Measurements from ENCODE around the gene PGM1. TPM values are rescaled to one million over a fixed set of nuclear protein-coding genes. Genes with fewer than 3 reads are reported as not detected.

Gene PGM1
- total and polyA plus RNA-seq, 2 donors (not counting 3 experiments of a cell fraction or from before 2014, with no cell fraction given), result 9.3 to 21.0 TPM

DNA sequence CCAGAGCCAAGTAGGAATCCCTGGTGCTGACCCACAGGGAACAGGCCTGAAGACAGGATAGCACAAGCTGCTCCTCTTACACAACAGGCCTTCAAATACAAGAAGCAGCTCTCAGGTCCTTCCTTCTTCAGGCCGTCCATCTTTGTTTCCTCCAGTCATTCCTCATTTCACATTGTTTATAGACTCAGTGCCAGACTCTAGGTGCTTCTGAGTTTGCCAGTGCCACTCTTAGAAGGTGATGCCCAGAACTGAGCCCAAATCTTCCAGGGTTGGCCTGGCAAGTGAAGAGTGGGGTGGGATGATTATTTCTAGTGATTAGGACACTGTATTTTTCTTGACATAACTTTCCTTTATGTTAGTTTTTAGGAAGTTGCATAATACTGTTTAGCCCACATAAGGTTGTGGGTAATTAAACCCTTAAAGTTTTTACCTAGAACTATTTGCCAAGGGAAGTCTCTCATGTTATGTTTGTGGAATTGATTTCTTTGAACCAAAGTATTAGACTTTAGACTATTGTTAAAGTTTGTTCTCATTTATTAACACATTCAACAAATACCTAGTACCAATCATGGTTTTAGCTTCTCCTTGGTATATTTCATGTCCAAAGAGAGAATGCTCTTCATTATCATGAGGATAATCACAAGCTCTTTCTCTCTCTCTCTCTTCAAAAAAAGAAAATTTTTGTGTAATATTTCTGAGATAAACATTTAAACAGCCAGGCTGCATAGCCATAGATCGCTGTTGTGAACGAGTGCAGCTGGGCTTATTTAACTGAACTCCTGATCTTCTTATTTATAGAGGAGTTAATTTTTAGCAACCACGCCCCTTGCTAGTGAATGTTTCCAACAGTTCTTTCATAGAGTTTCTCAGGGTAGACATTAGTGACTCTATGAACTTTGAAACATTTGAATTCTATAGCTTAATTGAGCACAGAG is 47.7 kb downstream of the PGM1 start:
- FAIRE-seq, result no peak
- CTCF ChIA-PET, result no interaction called here
- no peaks in the 10 kb centered on the region for H3K36me3 ChIP-seq (ENCODE audit: control insufficient read depth in 2 of 2, extremely low read depth in 1 of 2, insufficient read depth in 2 of 2, low read length in 2 of 2)

More for the DNA sequence above, 47.7 kb downstream of the PGM1 start:
- no peaks in the 10 kb centered on the region for H3K9me3 ChIP-seq (replicated peaks; ENCODE audit: control insufficient read depth, insufficient read depth, low read length)
- TF ChIP-seq MAX (IDR thresholded peaks at IDR 0.05; ENCODE audit: insufficient read depth, insufficient read length) (no peak), POLR2AphosphoS5 (IDR thresholded peaks at IDR 0.05; ENCODE audit: insufficient read depth, low read depth, low read length) (no peak), CTCF (IDR thresholded peaks at IDR 0.05; ENCODE audit: extremely low read depth in 1 of 2, insufficient read depth in 1 of 2, low read depth in 1 of 2, low read length in 2 of 2) (no peak), FOS (IDR thresholded peaks at IDR 0.05; ENCODE audit: borderline replicate concordance, insufficient read depth, low read length) (no peak), JUN (IDR thresholded peaks at IDR 0.05; ENCODE audit: borderline replicate concordance, insufficient read depth, insufficient read length, low read depth) (no peak), MYC (IDR thresholded peaks at IDR 0.05; ENCODE audit: low read depth, low read length) (no peak), GATA2 (IDR thresholded peaks at IDR 0.05; ENCODE audit: insufficient read depth, insufficient read length, low read depth, low read length) (no peak), EZH2 (IDR thresholded peaks at IDR 0.05; ENCODE audit: borderline replicate concordance, low read depth, low read length, severe bottlenecking) (no peak), POLR2A (IDR thresholded peaks at IDR 0.05; ENCODE audit: low read depth, low read length) (no peak)
- dilution Hi-C loops (cut with MboI; ENCODE audit: extremely low pct_ligation_motif_present, low sequenced_read_pairs) (no loop called here), intact Hi-C loops (cut with micrococcal nuclease) (no loop called here)
- H3K9me1 ChIP-seq (replicated peaks; ENCODE audit: control insufficient read depth, extremely low read depth, insufficient read depth, low read length), result no peaks in the 10 kb centered on the region
- H3K4me3 ChIP-seq (replicated peaks in 1 of 3; ENCODE audit: insufficient read depth in 1 of 3, low read depth in 1 of 3, low read length in 3 of 3), result no peak overlapping the region
- H2AFZ ChIP-seq (ENCODE audit: low read depth, low read length), result no peak overlapping the region
- no peaks in the 10 kb centered on the region for H3K4me1 ChIP-seq (ENCODE audit: control insufficient read depth, extremely low read depth, insufficient read depth, low read length)
- H3K4me2 ChIP-seq (ENCODE audit: insufficient read depth, low read length), result no peak overlapping the region
- H4K20me1 ChIP-seq (replicated peaks; ENCODE audit: control insufficient read depth, extremely low read depth, insufficient read depth, low read length), result no peaks in the 10 kb centered on the region
- H3K79me2 ChIP-seq (ENCODE audit: control insufficient read depth, insufficient read depth, low read length), result no peaks in the 10 kb centered on the region
- H3K9ac ChIP-seq (replicated peaks; ENCODE audit: extremely low read depth, insufficient read depth, low read length), result no peak overlapping the region
- no TSS peak for BruUV-seq (replicated peaks)
- H3K27me3 ChIP-seq (ENCODE audit: control insufficient read depth in 2 of 2, insufficient read depth in 2 of 2, low read length in 2 of 2), result no peaks in the 10 kb centered on the region
- no peak overlapping the region for H3K27ac ChIP-seq (ENCODE audit: insufficient read depth, low read depth, low read length)
- no peak for DNase-seq (ENCODE audit: low read depth, low spot score)
- POLR2A ChIA-PET, result no interaction called here

Measured in endothelial cell of umbilical vein (primary cell).